Measurements from ENCODE around the gene RFC4.
"Not testable (repeated sequence)": the region's sequence is repeated elsewhere in the genome, so short reads cannot be mapped to it uniquely, and the experiment has no call there.

The RFC4 gene

GRCh38 chr3:186806089-186807055 lies at the start of gene RFC4:
Gene RFC4 (minus strand): TSS chr3:186806482. CDS start chr3:186804713, 1,769 bp downstream.
- DNase-seq = peak; percentile 92

- no peak for DNase-seq
Measured at GRCh38 chr3:186854954-186855353, 48.7 kb upstream of the RFC4 start.

- no peak for DNase-seq
Measured at GRCh38 chr3:186854146-186854545, 47.9 kb upstream of the RFC4 start.

- DNase-seq = no peak
Measured at GRCh38 chr3:186852994-186853393, 46.7 kb upstream of the RFC4 start.

- not testable (repeated sequence) for DNase-seq
Measured at GRCh38 chr3:186851835-186852234, 45.6 kb upstream of the RFC4 start.

- DNase-seq = peak; percentile 71
Measured at GRCh38 chr3:186849374-186849975, 43.2 kb upstream of the RFC4 start.

- DNase-seq = no peak
Measured at GRCh38 chr3:186847437-186847836, 41.2 kb upstream of the RFC4 start.

GRCh38 chr3:186845756-186846155 lies 39.5 kb upstream of the RFC4 start:
- DNase-seq = no peak

- DNase-seq = no peak
Measured at GRCh38 chr3:186844908-186845307, 38.6 kb upstream of the RFC4 start.

- DNase-seq = no peak
Measured at GRCh38 chr3:186843039-186843432, 36.8 kb upstream of the RFC4 start.

GRCh38 chr3:186842426-186843038 lies 36.2 kb upstream of the RFC4 start, which contains the start of gene ADIPOQ:
Gene ADIPOQ (plus strand): TSS chr3:186842710. CDS start chr3:186853059, 10,349 bp downstream.
- DNase-seq = no peak

GRCh38 chr3:186841620-186842019 lies 35.3 kb upstream of the RFC4 start:
- DNase-seq = no peak

GRCh38 chr3:186839874-186840641 lies 33.8 kb upstream of the RFC4 start:
- DNase-seq = no peak

GRCh38 chr3:186832276-186832675 lies 26.0 kb upstream of the RFC4 start:
- DNase-seq = no peak

GRCh38 chr3:186831798-186832197 lies 25.5 kb upstream of the RFC4 start:
- DNase-seq = no peak

- no peak for DNase-seq
Measured at GRCh38 chr3:186828340-186828739, 22.1 kb upstream of the RFC4 start.

GRCh38 chr3:186826976-186827857 lies 20.9 kb upstream of the RFC4 start:
- DNase-seq = peak; percentile 90

- peak; percentile 16 for DNase-seq
Measured at GRCh38 chr3:186826410-186826975, 20.2 kb upstream of the RFC4 start.

GRCh38 chr3:186825872-186826409 lies 19.7 kb upstream of the RFC4 start:
- peak; percentile 43 for DNase-seq

GRCh38 chr3:186825294-186825821 lies 19.1 kb upstream of the RFC4 start:
- DNase-seq = peak; percentile 83
